ENCODE results near the gene PTPN3.
A peak's percentile ranks its signal among the peaks of the same experiment; 100 is the strongest.

- TF ChIP-seq HNRNPUL1 (IDR thresholded peaks at IDR 0.05; ENCODE audit: low read length) (no peak), CEBPG (CRISPR knock-in tag; IDR thresholded peaks at IDR 0.05) (no peak), CEBPG (tag; conservative IDR thresholded peaks at IDR 0.05 in 1 of 2, IDR thresholded peaks at IDR 0.05 in 1 of 2) (no peak), ZNF324 (CRISPR knock-in tag; IDR thresholded peaks at IDR 0.05) (no peak), SOX6 (IDR thresholded peaks at IDR 0.05) (no peak), SP1 (CRISPR knock-in tag; IDR thresholded peaks at IDR 0.05) (no peak), BCLAF1 (IDR thresholded peaks at IDR 0.05; ENCODE audit: borderline replicate concordance in 1 of 2, control insufficient read depth in 1 of 2, low read depth in 2 of 2, low read length in 1 of 2) (no peak), BACH1 (tag; IDR thresholded peaks at IDR 0.05) (no peak), TAF1 (IDR thresholded peaks at IDR 0.05; ENCODE audit: control insufficient read depth, extremely low read depth, insufficient read depth, low read length, severe bottlenecking) (no peak), ZNF217 (CRISPR knock-in tag; IDR thresholded peaks at IDR 0.05) (no peak), UBTF (IDR thresholded peaks at IDR 0.05; ENCODE audit: borderline replicate concordance in 1 of 2, low read depth in 2 of 2, low read length in 2 of 2) (no peak), POLR2A (conservative IDR thresholded peaks at IDR 0.05) (no peak), ZNF507 (tag; conservative IDR thresholded peaks at IDR 0.05) (no peak)
- TF ChIP-seq, protein P1, sequence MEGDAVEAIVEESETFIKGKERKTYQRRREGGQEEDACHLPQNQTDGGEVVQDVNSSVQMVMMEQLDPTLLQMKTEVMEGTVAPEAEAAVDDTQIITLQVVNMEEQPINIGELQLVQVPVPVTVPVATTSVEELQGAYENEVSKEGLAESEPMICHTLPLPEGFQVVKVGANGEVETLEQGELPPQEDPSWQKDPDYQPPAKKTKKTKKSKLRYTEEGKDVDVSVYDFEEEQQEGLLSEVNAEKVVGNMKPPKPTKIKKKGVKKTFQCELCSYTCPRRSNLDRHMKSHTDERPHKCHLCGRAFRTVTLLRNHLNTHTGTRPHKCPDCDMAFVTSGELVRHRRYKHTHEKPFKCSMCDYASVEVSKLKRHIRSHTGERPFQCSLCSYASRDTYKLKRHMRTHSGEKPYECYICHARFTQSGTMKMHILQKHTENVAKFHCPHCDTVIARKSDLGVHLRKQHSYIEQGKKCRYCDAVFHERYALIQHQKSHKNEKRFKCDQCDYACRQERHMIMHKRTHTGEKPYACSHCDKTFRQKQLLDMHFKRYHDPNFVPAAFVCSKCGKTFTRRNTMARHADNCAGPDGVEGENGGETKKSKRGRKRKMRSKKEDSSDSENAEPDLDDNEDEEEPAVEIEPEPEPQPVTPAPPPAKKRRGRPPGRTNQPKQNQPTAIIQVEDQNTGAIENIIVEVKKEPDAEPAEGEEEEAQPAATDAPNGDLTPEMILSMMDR (IDR thresholded peaks at IDR 0.05 in 2 of 3, conservative IDR thresholded peaks at IDR 0.05 in 1 of 3; ENCODE audit: insufficient read depth in 2 of 3, low read depth in 1 of 3, low read length in 3 of 3): peak; percentile 57 to 65 (median 63)
Observed at GRCh38 chr9:109411798-109412352, 86.2 kb downstream of the PTPN3 start.
